HepG2 (cell line): ENCODE measurements around the gene PTPRF. TPM values are rescaled to one million over a fixed set of nuclear protein-coding genes. Genes with fewer than 3 reads are reported as not detected.

Experiments
- ATAC-seq: fragments of 200-7000 bp; cut with Tn5 transposase; 3 replicates; pipeline ENCODE4 v1.9.1; 2020; ENCODE audit warnings: mild to moderate bottlenecking, moderate library complexity
- BruUV-seq: library from RNA; stranded (reverse); fragments of 400-500 nt; replicated peaks from 2 replicates; lab custom pipeline; 2021; lab: Mats Ljungman, UMichigan
- CTCF ChIA-PET: fragments of 300-600 bp; formaldehyde crosslinking; extraction: SDS; loops from one replicate; lab custom pipeline; 2021; ENCODE audit warnings: low total read pairs, inconsistent platforms, low intra/inter-chr PET ratio; lab: Yijun Ruan, JAX
- POLR2A ChIA-PET: fragments of 350-600 bp; sonication (Branson Sonifier 250); formaldehyde crosslinking; loops from one replicate; lab custom pipeline; 2020; ENCODE audit warnings: antibody characterized with exemption, inconsistent platforms; lab: Yijun Ruan, JAX
- DNase-seq: peaks from one replicate; pipeline ENCODE4 v3.0.0-alpha.2; 2015; ENCODE audit warnings: low spot score
- FAIRE-seq: peaks from 3 replicates; lab custom pipeline; 2011; peaks lifted over from hg19 to GRCh38; lab: Jason Lieb, UNC
- H2AFZ ChIP-seq: one replicate; pipeline ENCODE4 v1.6.1; 2011; ENCODE audit warnings: low read length, inconsistent platforms
- H3K27ac ChIP-seq: fragments of 300-600 bp; 3 replicates; pipeline ENCODE4 v1.8.0; 2011; ENCODE audit warnings: mixed run types, mild to moderate bottlenecking, mixed read lengths, low read length, inconsistent platforms; ENCODE audit not compliant: insufficient read depth; ENCODE audit errors: extremely low read length
- H3K27me3 ChIP-seq, 2 experiments: fragments of 200-600 bp in 1 of 2; 2 replicates in 1 of 2; 3 replicates in 1 of 2; pipeline versions ENCODE4 v1.6.0 to v1.8.0; 2011; ENCODE audit warnings: low read length in 2 of 2, mild to moderate bottlenecking in 2 of 2, moderate library complexity in 2 of 2, inconsistent platforms in 1 of 2; ENCODE audit not compliant: insufficient read depth in 2 of 2, control insufficient read depth in 1 of 2
- H3K36me3 ChIP-seq, 2 experiments: fragments of 200-600 bp in 1 of 2; replicated peaks in 1 of 2; 2 replicates in 1 of 2; 3 replicates in 1 of 2; pipeline versions ENCODE4 v1.5.1 to v1.8.0; 2011; ENCODE audit warnings: low read length in 2 of 2, inconsistent platforms in 1 of 2; ENCODE audit not compliant: insufficient read depth in 2 of 2, control insufficient read depth in 1 of 2
- H3K4me1 ChIP-seq: 2 replicates; pipeline ENCODE4 v1.5.1; 2012; ENCODE audit warnings: low read length, inconsistent platforms; ENCODE audit not compliant: insufficient read depth
- H3K4me2 ChIP-seq: 2 replicates; pipeline ENCODE4 v1.6.0; 2011; ENCODE audit warnings: low read depth, low read length, inconsistent platforms
- H3K4me3 ChIP-seq, 3 experiments: fragments of 200-600 bp in 1 of 3; sonication (generic), shearing (Covaris generic) in 1 of 3; replicated peaks in 1 of 3; 2 replicates each; pipeline ENCODE4 v1.5.1; 2011 to 2016; ENCODE audit warnings: low read length in 3 of 3, inconsistent platforms in 2 of 3, low read depth in 2 of 3, mild to moderate bottlenecking in 2 of 3, control low read depth in 1 of 3, mixed read lengths in 1 of 3; ENCODE audit not compliant: insufficient read depth in 1 of 3
- H3K79me2 ChIP-seq: one replicate; pipeline ENCODE4 v1.6.1; 2011; ENCODE audit warnings: low read length, inconsistent platforms; ENCODE audit not compliant: insufficient read depth
- H3K9ac ChIP-seq: 2 replicates; pipeline ENCODE4 v1.6.0; 2011; ENCODE audit warnings: mild to moderate bottlenecking, low read depth, low read length, inconsistent platforms; ENCODE audit not compliant: insufficient read depth
- H3K9me3 ChIP-seq: 2 replicates; pipeline ENCODE4 v1.5.1; 2012; ENCODE audit warnings: mild to moderate bottlenecking, low read length
- H4K20me1 ChIP-seq: 2 replicates; pipeline ENCODE4 v1.6.0; 2011; ENCODE audit warnings: inconsistent platforms, mild to moderate bottlenecking, low read length, moderate library complexity; ENCODE audit not compliant: insufficient read depth
- AGO2 ChIP-seq: fragments of 200-400 bp; formaldehyde crosslinking; optimal IDR thresholded peaks from 2 replicates; pipeline ENCODE3; 2017; ENCODE audit warnings: mild to moderate bottlenecking, low read depth, low read length, moderate library complexity
- CCDC6 ChIP-seq: sonication (generic); formaldehyde crosslinking; IDR thresholded peaks from 2 replicates; pipeline ENCODE4 v1.8.1; 2022; ENCODE audit warnings: mild to moderate bottlenecking, missing genetic modification reagents, moderate library complexity
- CEBPG ChIP-seq: IDR thresholded peaks from 2 replicates; pipeline ENCODE4 v1.6.1; 2016
- HCFC1 ChIP-seq: fragments of 150-350 bp; IDR thresholded peaks from 2 replicates; pipeline ENCODE4 v1.6.1; 2014; ENCODE audit warnings: low read depth, low read length
- HMG20A ChIP-seq: IDR thresholded peaks from 2 replicates; pipeline ENCODE4 v1.6.1; 2016; ENCODE audit warnings: borderline replicate concordance
- KDM3A ChIP-seq: IDR thresholded peaks from 2 replicates; pipeline ENCODE4 v1.6.1; 2018; ENCODE audit warnings: low read depth, missing compliant biosample characterization
- PCBP2 ChIP-seq: fragments of 200-400 bp; formaldehyde crosslinking; optimal IDR thresholded peaks from 2 replicates; pipeline ENCODE3; 2018; ENCODE audit warnings: low read length, low read depth; ENCODE audit not compliant: poor library complexity, severe bottlenecking
- RBM22 ChIP-seq: fragments of 200-400 bp; formaldehyde crosslinking; optimal IDR thresholded peaks from 2 replicates; pipeline ENCODE3; 2017; ENCODE audit warnings: mild to moderate bottlenecking, low read length, moderate library complexity
- TFE3 ChIP-seq: IDR thresholded peaks from 2 replicates; pipeline ENCODE4 v1.6.1; 2016
- ZNF263 ChIP-seq: sonication (generic); formaldehyde crosslinking; IDR thresholded peaks from 2 replicates; pipeline ENCODE4 v1.4.0; 2020; ENCODE audit warnings: missing genetic modification reagents
- ZNF660 ChIP-seq: sonication (generic); formaldehyde crosslinking; IDR thresholded peaks from 2 replicates; pipeline ENCODE4 v1.5.1; 2020; ENCODE audit warnings: mild to moderate bottlenecking, low read depth, missing genetic modification reagents, borderline replicate concordance
- WGBS: methylation state at CpG from one replicate; pipeline ENCODE4 v1.1.6; 2017; ENCODE audit warnings: low lambda C conversion rate; 5-methylcytosine and 5-hydroxymethylcytosine counted together
- in situ Hi-C: cut with HindIII; loops from 2 replicates; pipeline ENCODE4 v1.10.0; 2017; ENCODE audit warnings: low pct_unique_long_range_greater_than_20kb; ENCODE audit not compliant: extremely low pct_ligation_motif_present
- intact Hi-C: fragments of 100-400 bp; cut with micrococcal nuclease; formaldehyde crosslinking; loops from one replicate; pipeline ENCODE4 v1.10.0; 2022; ENCODE audit not compliant: unreplicated experiment
- polyA plus RNA-seq, 8 experiments: library from polyadenylated mRNA; depleted of rRNA in 3 of 8; stranded (reverse) in 7 of 8; unstranded in 1 of 8; fragments of >200 nt; fragmentation: Illumina TruSeq in 4 of 8; extraction: Trizol in 4 of 8; gene quantifications; 2 replicates each; pipeline versions ENCODE4 v1.2.1 to v1.2.3, GENCODE V29; 2011 to 2016; ENCODE audit warnings: low read depth in 4 of 8, missing spikeins in 1 of 8, mixed read lengths in 1 of 8; ENCODE audit not compliant: insufficient read depth in 1 of 8
- total RNA-seq, 5 experiments: library from RNA; depleted of rRNA; stranded (reverse); fragments of >200 nt; fragmentation: Illumina TruSeq; extraction: Trizol; gene quantifications; 2 replicates each; pipeline ENCODE4 v1.2.3, GENCODE V29; 2016; ENCODE audit warnings: low read depth in 1 of 5
- TF ChIP-seq, protein P1 (sequence below): IDR thresholded peaks from 2 replicates; pipeline ENCODE4 v1.6.1; 2016; ENCODE audit warnings: missing biosample characterization, missing genetic modification reagents, low read depth
- TF ChIP-seq, protein P2 (sequence below): sonication (generic); formaldehyde crosslinking; conservative IDR thresholded peaks from 2 replicates; pipeline ENCODE4 v1.4.0; 2020; ENCODE audit warnings: missing genetic modification reagents

PTPRF gene
- total and polyA plus RNA-seq, 2 of the 13 experiments (the other 11 are each of a cell fraction or from before 2014, with no cell fraction given), result 55.9 to 167 TPM

GRCh38 chr1:43591181-43591580 is 60.5 kb downstream of the PTPRF start:
- no peak for ATAC-seq
- H3K36me3 ChIP-seq, result peaks cover 37 to 69% of the 10 kb centered on the region in 2 experiments
- intact Hi-C loops (loop anchor here (2.0 kb wide), 1 partner anchor 62 kb away; no protein-coding TSS in a partner anchor), in situ Hi-C loops (no loop called here)
- no peaks in the 10 kb centered on the region for H3K9me3 ChIP-seq
- no peaks in the 10 kb centered on the region for H3K79me2 ChIP-seq
- FAIRE-seq, result no peak
- ChIA-PET CTCF (interaction anchor here (1.6 kb wide), 1 partner anchor 62 kb away, joined by 7 read pairs; no protein-coding TSS in a partner anchor), POLR2A (no interaction called here)
- H2AFZ ChIP-seq, result no peak overlapping the region
- H3K4me3 ChIP-seq, result no peak overlapping the region
- H3K9ac ChIP-seq, result no peak overlapping the region
- H3K4me2 ChIP-seq, result no peak overlapping the region
- no peaks in the 10 kb centered on the region for H3K4me1 ChIP-seq
- BruUV-seq, result no TSS peak
- no peak overlapping the region for H3K27ac ChIP-seq
- 98% methylated on average over 25 of the region's 39 CpGs for WGBS
- TF ChIP-seq HMG20A (CRISPR knock-in tag), result no peak
- TF ChIP-seq AGO2, result peak; percentile 57
- TF ChIP-seq, all 625 proteins: peak for 1
- no peaks in the 10 kb centered on the region for H3K27me3 ChIP-seq
- H4K20me1 ChIP-seq, result peaks cover 7% of the 10 kb centered on the region; the same call in 1 of the 2 replicates
- DNase-seq, result no peak

DNA sequence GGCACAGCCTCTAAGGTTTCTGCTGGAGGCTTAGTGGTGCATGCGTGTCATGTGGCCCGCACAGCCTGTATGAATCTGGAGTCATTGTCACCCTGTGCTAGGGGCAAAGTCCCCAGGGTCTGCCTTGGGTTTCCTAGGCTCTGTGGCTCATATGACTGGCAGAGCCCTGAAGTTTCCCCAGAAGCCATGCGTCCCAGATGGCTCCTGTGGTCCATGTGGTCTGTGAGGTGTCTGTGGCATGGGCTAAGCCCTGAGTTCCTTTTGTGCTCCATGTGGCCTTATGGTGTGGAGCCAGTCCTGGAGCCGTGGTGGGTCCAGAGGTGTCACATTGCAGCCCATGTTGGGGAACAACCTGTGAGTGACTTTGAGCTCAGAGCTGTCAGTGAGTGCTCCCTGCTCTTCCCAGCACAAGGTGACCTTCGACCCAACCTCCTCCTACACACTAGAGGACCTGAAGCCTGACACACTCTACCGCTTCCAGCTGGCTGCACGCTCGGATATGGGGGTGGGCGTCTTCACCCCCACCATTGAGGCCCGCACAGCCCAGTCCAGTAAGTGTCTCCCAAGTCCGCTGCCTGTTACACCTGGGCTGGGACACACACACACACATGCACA is 61.5 kb downstream of the PTPRF start:
- intact Hi-C loops, result no loop called here
- WGBS, result 93% methylated on average over 8 of the region's 11 CpGs

More for the DNA sequence above, 61.5 kb downstream of the PTPRF start:
- H3K4me1 ChIP-seq, result no peaks in the 10 kb centered on the region
- H4K20me1 ChIP-seq, result peaks cover 7% of the 10 kb centered on the region; the same call in 1 of the 2 replicates
- ChIA-PET POLR2A (no interaction called here), CTCF (no interaction called here)
- H3K27ac ChIP-seq, result no peak overlapping the region
- FAIRE-seq, result no peak
- in situ Hi-C loops, result no loop called here
- H3K4me3 ChIP-seq, result no peak overlapping the region
- H3K9me3 ChIP-seq, result no peaks in the 10 kb centered on the region
- peaks cover 37 to 60% of the 10 kb centered on the region in 2 experiments for H3K36me3 ChIP-seq
- DNase-seq, result no peak
- no TSS peak for BruUV-seq
- no peak overlapping the region for H2AFZ ChIP-seq
- H3K79me2 ChIP-seq, result no peaks in the 10 kb centered on the region
- TF ChIP-seq CCDC6 (CRISPR knock-in tag) (no peak), ZNF660 (CRISPR knock-in tag) (no peak), TFE3 (no peak), CEBPG (CRISPR knock-in tag) (no peak), HCFC1 (no peak), ZNF263 (CRISPR knock-in tag) (peak; percentile 93), KDM3A (CRISPR knock-in tag) (no peak), PCBP2 (no peak), RBM22 (peak; percentile 47)
- TF ChIP-seq, protein P1, sequence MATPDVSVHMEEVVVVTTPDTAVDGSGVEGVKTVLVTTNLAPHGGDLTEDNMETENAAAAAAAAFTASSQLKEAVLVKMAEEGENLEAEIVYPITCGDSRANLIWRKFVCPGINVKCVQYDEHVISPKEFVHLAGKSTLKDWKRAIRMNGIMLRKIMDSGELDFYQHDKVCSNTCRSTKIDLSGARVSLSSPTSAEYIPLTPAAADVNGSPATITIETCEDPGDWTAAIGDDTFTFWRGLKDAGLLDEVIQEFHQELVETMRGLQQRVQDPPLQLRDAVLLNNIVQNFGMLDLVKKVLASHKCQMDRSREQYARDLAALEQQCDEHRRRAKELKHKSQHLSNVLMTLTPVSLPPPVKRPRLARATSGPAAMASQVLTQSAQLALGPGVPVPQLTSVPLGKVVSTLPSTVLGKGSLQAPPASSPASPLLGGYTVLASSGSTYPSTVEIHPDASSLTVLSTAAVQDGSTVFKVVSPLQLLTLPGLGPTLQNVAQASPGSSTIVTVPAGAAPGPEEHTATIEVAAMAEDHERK (CRISPR knock-in tag), result no peak
- TF ChIP-seq, protein P2, sequence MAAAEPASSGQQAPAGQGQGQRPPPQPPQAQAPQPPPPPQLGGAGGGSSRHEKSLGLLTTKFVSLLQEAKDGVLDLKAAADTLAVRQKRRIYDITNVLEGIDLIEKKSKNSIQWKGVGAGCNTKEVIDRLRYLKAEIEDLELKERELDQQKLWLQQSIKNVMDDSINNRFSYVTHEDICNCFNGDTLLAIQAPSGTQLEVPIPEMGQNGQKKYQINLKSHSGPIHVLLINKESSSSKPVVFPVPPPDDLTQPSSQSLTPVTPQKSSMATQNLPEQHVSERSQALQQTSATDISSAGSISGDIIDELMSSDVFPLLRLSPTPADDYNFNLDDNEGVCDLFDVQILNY (CRISPR knock-in tag), result no peak
- ATAC-seq, result no peak
- H3K9ac ChIP-seq, result no peak overlapping the region
- no peaks in the 10 kb centered on the region for H3K27me3 ChIP-seq
- H3K4me2 ChIP-seq, result no peak overlapping the region
